Vagina (tissue), 2 donors: ENCODE results near the gene WDR17. TPM values are rescaled to one million over a fixed set of nuclear protein-coding genes. Genes with fewer than 3 reads are reported as not detected.

Source experiments
- DNase-seq, 2 donors: peaks; one replicate each; pipeline ENCODE4 v3.0.0-alpha.2; 2017; ENCODE audit errors: extremely low spot score in 2 of 2
- H3K27ac ChIP-seq: fragments of 200-600 bp; sonication (generic); one replicate; pipeline ENCODE4 v1.5.1; 2019
- H3K27me3 ChIP-seq: fragments of 200-600 bp; sonication (generic); one replicate; pipeline ENCODE4 v1.5.1; 2019
- H3K36me3 ChIP-seq, 2 donors: fragments of 200-600 bp; sonication (generic); one replicate each; pipeline ENCODE4 v1.5.1; 2017 to 2019
- H3K4me1 ChIP-seq: fragments of 200-600 bp; sonication (generic); one replicate; pipeline ENCODE4 v1.5.1; 2019
- H3K4me3 ChIP-seq, 2 donors: fragments of 200-600 bp; sonication (generic); 1 replicate in 1 of 2; 2 replicates in 1 of 2; pipeline ENCODE4 v1.5.1; 2016 to 2019
- H3K9me3 ChIP-seq: fragments of 200-600 bp; sonication (generic); one replicate; pipeline ENCODE4 v1.5.1; 2019
- POLR2A ChIP-seq, 2 donors: fragments of 450-650 bp; IDR thresholded peaks; one replicate each; pipeline ENCODE4 v1.6.1; 2017; ENCODE audit warnings: antibody characterized with exemption in 2 of 2, mild to moderate bottlenecking in 2 of 2, moderate library complexity in 2 of 2
- POLR2AphosphoS5 ChIP-seq, 2 donors: sonication (generic); formaldehyde crosslinking; IDR thresholded peaks; one replicate each; pipeline ENCODE4 v1.9.0; 2017; ENCODE audit warnings: antibody characterized with exemption in 2 of 2, mild to moderate bottlenecking in 2 of 2, low read depth in 1 of 2; ENCODE audit not compliant: insufficient read depth in 1 of 2
- intact Hi-C: fragments of 100-400 bp; cut with DNase I; formaldehyde crosslinking; loops from one replicate; pipeline ENCODE4 v1.15.1; 2023
- total RNA-seq: library from RNA; depleted of rRNA; stranded (reverse); fragments of >200 nt; gene quantifications from one replicate; pipeline ENCODE4 v1.2.3, GENCODE V29; 2016
- TF ChIP-seq, protein P1 (sequence below), 3 experiments: fragments of 450-650 bp in 2 of 3; fragments of 200-600 bp in 1 of 3; sonication (generic) in 1 of 3; IDR thresholded peaks; one replicate each; pipeline ENCODE4 v1.5.1; 2017 to 2019; ENCODE audit warnings: antibody characterized with exemption in 3 of 3, mild to moderate bottlenecking in 2 of 3, moderate library complexity in 2 of 3

Gene WDR17
- total RNA-seq, 1 donor from 2014 or later, result 2.0 TPM

DNA sequence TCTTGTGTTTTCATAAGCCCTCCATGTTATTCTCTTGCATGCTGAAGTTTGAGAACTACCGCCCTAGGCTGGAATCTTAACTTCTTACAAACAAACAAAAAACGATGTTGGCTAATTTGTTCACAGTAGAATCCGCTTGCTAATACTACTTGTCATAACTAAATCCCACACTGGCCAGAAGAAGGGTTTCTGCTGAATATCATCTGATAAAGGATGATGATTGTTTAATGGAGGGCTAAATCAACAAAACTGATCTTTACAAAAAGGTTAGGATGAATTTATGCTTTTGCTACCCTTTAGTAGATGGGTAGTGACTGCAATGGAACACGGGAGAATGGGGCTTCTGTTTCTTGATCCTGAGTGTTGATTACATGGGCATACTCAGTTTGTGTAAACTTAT is 87.5 kb downstream of the WDR17 start:
- intact Hi-C loops, result loop anchor here (5.0 kb wide), 1 partner anchor 189 kb away; no protein-coding TSS in a partner anchor
- H3K27ac ChIP-seq, result no peak overlapping the region

GRCh38 chr4:176156656-176157055 is 91.0 kb downstream of the WDR17 start:
- no peaks in the 10 kb centered on the region for H3K36me3 ChIP-seq
- no peaks in the 10 kb centered on the region for H3K27me3 ChIP-seq
- intact Hi-C loops, result no loop called here
- H3K4me3 ChIP-seq, result no peak overlapping the region
- no peaks in the 10 kb centered on the region for H3K4me1 ChIP-seq
- DNase-seq, result no peak
- no peaks in the 10 kb centered on the region for H3K9me3 ChIP-seq
- H3K27ac ChIP-seq, result no peak overlapping the region
- no peak for TF ChIP-seq POLR2AphosphoS5 (IDR thresholded peaks at IDR 0.05; ENCODE audit: insufficient read depth in 1 of 2, low read depth in 1 of 2)
- TF ChIP-seq POLR2A (IDR thresholded peaks at IDR 0.05), result no peak
- TF ChIP-seq, protein P1, sequence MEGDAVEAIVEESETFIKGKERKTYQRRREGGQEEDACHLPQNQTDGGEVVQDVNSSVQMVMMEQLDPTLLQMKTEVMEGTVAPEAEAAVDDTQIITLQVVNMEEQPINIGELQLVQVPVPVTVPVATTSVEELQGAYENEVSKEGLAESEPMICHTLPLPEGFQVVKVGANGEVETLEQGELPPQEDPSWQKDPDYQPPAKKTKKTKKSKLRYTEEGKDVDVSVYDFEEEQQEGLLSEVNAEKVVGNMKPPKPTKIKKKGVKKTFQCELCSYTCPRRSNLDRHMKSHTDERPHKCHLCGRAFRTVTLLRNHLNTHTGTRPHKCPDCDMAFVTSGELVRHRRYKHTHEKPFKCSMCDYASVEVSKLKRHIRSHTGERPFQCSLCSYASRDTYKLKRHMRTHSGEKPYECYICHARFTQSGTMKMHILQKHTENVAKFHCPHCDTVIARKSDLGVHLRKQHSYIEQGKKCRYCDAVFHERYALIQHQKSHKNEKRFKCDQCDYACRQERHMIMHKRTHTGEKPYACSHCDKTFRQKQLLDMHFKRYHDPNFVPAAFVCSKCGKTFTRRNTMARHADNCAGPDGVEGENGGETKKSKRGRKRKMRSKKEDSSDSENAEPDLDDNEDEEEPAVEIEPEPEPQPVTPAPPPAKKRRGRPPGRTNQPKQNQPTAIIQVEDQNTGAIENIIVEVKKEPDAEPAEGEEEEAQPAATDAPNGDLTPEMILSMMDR (IDR thresholded peaks at IDR 0.05), result no peak

More for the DNA sequence above, 87.5 kb downstream of the WDR17 start:
- DNase-seq, result no peak
- TF ChIP-seq POLR2A (IDR thresholded peaks at IDR 0.05) (no peak), POLR2AphosphoS5 (IDR thresholded peaks at IDR 0.05; ENCODE audit: insufficient read depth in 1 of 2, low read depth in 1 of 2) (no peak)
- TF ChIP-seq, protein P1 (IDR thresholded peaks at IDR 0.05), result no peak
- H3K4me3 ChIP-seq, result no peak overlapping the region
- no peaks in the 10 kb centered on the region for H3K4me1 ChIP-seq
- no peaks in the 10 kb centered on the region for H3K27me3 ChIP-seq
- no peaks in the 10 kb centered on the region for H3K36me3 ChIP-seq
- no peaks in the 10 kb centered on the region for H3K9me3 ChIP-seq

- H3K4me3 ChIP-seq, result no peak overlapping the region
- no peaks in the 10 kb centered on the region for H3K9me3 ChIP-seq
- intact Hi-C loops, result no loop called here
- no peaks in the 10 kb centered on the region for H3K4me1 ChIP-seq
- H3K27ac ChIP-seq, result no peak overlapping the region
- no peak for DNase-seq
- no peak for TF ChIP-seq POLR2A (IDR thresholded peaks at IDR 0.05)
- TF ChIP-seq, protein P1 (IDR thresholded peaks at IDR 0.05), result no peak
- no peak for TF ChIP-seq POLR2AphosphoS5 (IDR thresholded peaks at IDR 0.05; ENCODE audit: insufficient read depth in 1 of 2, low read depth in 1 of 2)
- no peaks in the 10 kb centered on the region for H3K27me3 ChIP-seq
- no peaks in the 10 kb centered on the region for H3K36me3 ChIP-seq
Measured at GRCh38 chr4:176163041-176163440, 97.4 kb downstream of the WDR17 start.

DNA sequence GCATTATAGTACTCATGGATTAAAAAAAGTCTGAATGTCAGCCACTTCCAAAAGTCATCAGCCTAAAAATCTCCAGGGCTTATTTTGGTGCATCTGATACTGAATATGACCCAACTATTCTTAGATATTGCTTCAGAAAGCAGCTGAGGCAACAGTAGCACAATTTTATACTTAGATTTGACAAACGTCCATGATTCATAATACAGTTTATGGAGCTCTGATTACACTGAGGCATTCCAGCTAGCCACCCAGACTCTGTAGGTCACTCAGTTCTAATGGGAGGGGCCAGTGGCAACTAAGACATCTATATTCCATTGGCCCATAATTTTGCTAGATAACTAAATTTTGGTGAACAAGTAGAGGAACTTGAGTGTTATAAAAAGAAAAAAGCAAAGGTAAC is 119.4 kb downstream of the WDR17 start:
- Histone ChIP-seq H3K4me3 (no peak overlapping the region), H3K27me3 (no peaks in the 10 kb centered on the region), H3K4me1 (peaks cover 7% of the 10 kb centered on the region), H3K27ac (no peak overlapping the region), H3K9me3 (no peaks in the 10 kb centered on the region), H3K36me3 (no peaks in the 10 kb centered on the region)
- no peak for DNase-seq
- TF ChIP-seq, protein P1 (IDR thresholded peaks at IDR 0.05), result no peak
- TF ChIP-seq POLR2A (IDR thresholded peaks at IDR 0.05) (no peak), POLR2AphosphoS5 (IDR thresholded peaks at IDR 0.05; ENCODE audit: insufficient read depth in 1 of 2, low read depth in 1 of 2) (no peak)
- intact Hi-C loops, result no loop called here

DNA sequence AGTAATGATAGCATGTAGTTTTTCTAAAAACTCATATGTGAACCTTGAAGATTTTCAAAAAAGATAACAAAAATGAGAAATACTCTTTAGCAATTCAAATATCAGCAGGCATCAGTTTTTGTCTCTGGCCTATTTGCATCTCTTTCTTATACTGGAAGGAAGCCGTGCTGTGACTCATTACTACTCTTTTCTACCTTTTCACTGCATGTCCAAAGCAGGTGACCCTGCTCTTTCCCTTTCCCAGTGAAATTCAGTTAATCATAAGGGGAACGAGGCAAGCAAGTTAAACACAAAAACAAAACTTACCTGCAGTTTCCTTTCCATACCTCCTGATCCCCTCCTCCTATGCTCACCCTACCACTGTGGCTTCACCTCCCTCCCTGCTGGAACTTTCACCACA is 120.4 kb downstream of the WDR17 start:
- DNase-seq, result no peak
- Histone ChIP-seq H3K27me3 (no peaks in the 10 kb centered on the region), H3K36me3 (no peaks in the 10 kb centered on the region), H3K9me3 (no peaks in the 10 kb centered on the region), H3K4me1 (peaks cover 7% of the 10 kb centered on the region), H3K27ac (no peak overlapping the region), H3K4me3 (no peak overlapping the region)
- intact Hi-C loops, result loop anchor here (2.0 kb wide), 1 partner anchor 51 kb away; no protein-coding TSS in a partner anchor
- TF ChIP-seq, protein P1 (IDR thresholded peaks at IDR 0.05), result no peak
- TF ChIP-seq POLR2AphosphoS5 (IDR thresholded peaks at IDR 0.05; ENCODE audit: insufficient read depth in 1 of 2, low read depth in 1 of 2) (no peak), POLR2A (IDR thresholded peaks at IDR 0.05) (no peak)
